ENCODE data around the gene GUCA2B.

The GUCA2B gene

GRCh38 chr1:42130061-42130660, 23.0 kb upstream of the GUCA2B start:
- no peak overlapping the region for H2BK120ac ChIP-seq (ENCODE audit: low read depth, low read length)
- no peak overlapping the region for H3K18ac ChIP-seq (ENCODE audit: low read length)
- H3K27me3 ChIP-seq (ENCODE audit: insufficient read depth, low read length, poor library complexity) = no peaks in the 10 kb centered on the region
- no peak overlapping the region for H3K27ac ChIP-seq (ENCODE audit: low read depth, low read length)
- no peak overlapping the region for H3K23ac ChIP-seq (ENCODE audit: low read length)
- no peak overlapping the region for H3K4ac ChIP-seq (ENCODE audit: low read depth, low read length)
- no peak overlapping the region for H2BK15ac ChIP-seq (replicated peaks; ENCODE audit: low read depth)
- H3K9ac ChIP-seq (ENCODE audit: low read length) = no peak overlapping the region
- no peaks in the 10 kb centered on the region for H3K79me1 ChIP-seq (ENCODE audit: low read length)
- DNase-seq = no peak
- no peak overlapping the region for H3K56ac ChIP-seq (ENCODE audit: low read length)
- no peaks in the 10 kb centered on the region for H3K4me1 ChIP-seq (ENCODE audit: control insufficient read depth, low read depth, low read length)
- no peaks in the 10 kb centered on the region for H3K36me3 ChIP-seq (ENCODE audit: control insufficient read depth, insufficient read depth, low read length)
- H3K4me2 ChIP-seq (ENCODE audit: low read length) = no peak overlapping the region
- no CpG with 5 or more reads among the region's 5 CpGs for WGBS (ENCODE audit: extremely low coverage, insufficient coverage, low lambda C conversion rate)
- H2AK5ac ChIP-seq (ENCODE audit: low read length) = no peak overlapping the region
- no peak overlapping the region for H4K5ac ChIP-seq (ENCODE audit: low read length)
- no peak overlapping the region for H4K8ac ChIP-seq (ENCODE audit: low read depth, low read length)
- no peak overlapping the region for H3K4me3 ChIP-seq (ENCODE audit: low read length)
- H2BK5ac ChIP-seq (ENCODE audit: low read length) = no peak overlapping the region
- H3K79me2 ChIP-seq (ENCODE audit: control insufficient read depth, insufficient read depth, low read length) = no peaks in the 10 kb centered on the region

GRCh38 chr1:42133390-42133789, 19.8 kb upstream of the GUCA2B start:
- Histone ChIP-seq H3K36me3 (ENCODE audit: control insufficient read depth, insufficient read depth, low read length) (no peaks in the 10 kb centered on the region), H3K23ac (ENCODE audit: low read length) (no peak overlapping the region), H2AK5ac (ENCODE audit: low read length) (no peak overlapping the region), H3K27ac (ENCODE audit: low read depth, low read length) (no peak overlapping the region), H4K8ac (ENCODE audit: low read depth, low read length) (no peak overlapping the region), H3K4me1 (ENCODE audit: control insufficient read depth, low read depth, low read length) (no peaks in the 10 kb centered on the region), H3K9ac (ENCODE audit: low read length) (no peak overlapping the region), H2BK15ac (replicated peaks; ENCODE audit: low read depth) (no peak overlapping the region), H3K79me2 (ENCODE audit: control insufficient read depth, insufficient read depth, low read length) (no peaks in the 10 kb centered on the region), H2BK5ac (ENCODE audit: low read length) (no peak overlapping the region), H4K5ac (ENCODE audit: low read length) (no peak overlapping the region), H3K27me3 (ENCODE audit: insufficient read depth, low read length, poor library complexity) (no peaks in the 10 kb centered on the region), H3K18ac (ENCODE audit: low read length) (no peak overlapping the region), H3K79me1 (ENCODE audit: low read length) (no peaks in the 10 kb centered on the region), H2BK120ac (ENCODE audit: low read depth, low read length) (no peak overlapping the region), H3K4ac (ENCODE audit: low read depth, low read length) (no peak overlapping the region), H3K4me3 (ENCODE audit: low read length) (no peak overlapping the region), H3K56ac (ENCODE audit: low read length) (no peak overlapping the region), H3K4me2 (ENCODE audit: low read length) (no peak overlapping the region)
- WGBS (ENCODE audit: extremely low coverage, insufficient coverage, low lambda C conversion rate) = no CpG with 5 or more reads among the region's 5 CpGs
- DNase-seq = no peak

- Histone ChIP-seq H3K18ac (ENCODE audit: low read length) (no peak overlapping the region), H2BK15ac (replicated peaks; ENCODE audit: low read depth) (no peak overlapping the region), H3K23ac (ENCODE audit: low read length) (no peak overlapping the region), H3K4ac (ENCODE audit: low read depth, low read length) (no peak overlapping the region), H3K4me1 (ENCODE audit: control insufficient read depth, low read depth, low read length) (no peaks in the 10 kb centered on the region), H4K5ac (ENCODE audit: low read length) (no peak overlapping the region), H4K8ac (ENCODE audit: low read depth, low read length) (no peak overlapping the region), H3K79me1 (ENCODE audit: low read length) (no peaks in the 10 kb centered on the region), H3K4me3 (ENCODE audit: low read length) (no peak overlapping the region), H2BK120ac (ENCODE audit: low read depth, low read length) (no peak overlapping the region), H2BK5ac (ENCODE audit: low read length) (no peak overlapping the region), H3K27ac (ENCODE audit: low read depth, low read length) (no peak overlapping the region), H3K36me3 (ENCODE audit: control insufficient read depth, insufficient read depth, low read length) (no peaks in the 10 kb centered on the region), H3K9ac (ENCODE audit: low read length) (no peak overlapping the region), H3K56ac (ENCODE audit: low read length) (no peak overlapping the region), H3K79me2 (ENCODE audit: control insufficient read depth, insufficient read depth, low read length) (no peaks in the 10 kb centered on the region), H3K27me3 (ENCODE audit: insufficient read depth, low read length, poor library complexity) (no peaks in the 10 kb centered on the region), H2AK5ac (ENCODE audit: low read length) (no peak overlapping the region), H3K4me2 (ENCODE audit: low read length) (no peak overlapping the region)
- DNase-seq = no peak
- no CpG with 5 or more reads among the region's 10 CpGs for WGBS (ENCODE audit: extremely low coverage, insufficient coverage, low lambda C conversion rate)
These were observed 19.2 kb upstream of the GUCA2B start for GRCh38 chr1:42133809-42134526.

GRCh38 chr1:42135426-42135825, 17.8 kb upstream of the GUCA2B start:
- Histone ChIP-seq H3K79me1 (ENCODE audit: low read length) (no peaks in the 10 kb centered on the region), H3K4me2 (ENCODE audit: low read length) (no peak overlapping the region), H3K4ac (ENCODE audit: low read depth, low read length) (no peak overlapping the region), H2BK5ac (ENCODE audit: low read length) (no peak overlapping the region), H4K8ac (ENCODE audit: low read depth, low read length) (no peak overlapping the region), H4K5ac (ENCODE audit: low read length) (no peak overlapping the region), H3K27me3 (ENCODE audit: insufficient read depth, low read length, poor library complexity) (no peaks in the 10 kb centered on the region), H2AK5ac (ENCODE audit: low read length) (no peak overlapping the region), H3K4me1 (ENCODE audit: control insufficient read depth, low read depth, low read length) (no peaks in the 10 kb centered on the region), H3K18ac (ENCODE audit: low read length) (no peak overlapping the region), H3K4me3 (ENCODE audit: low read length) (no peak overlapping the region), H3K27ac (ENCODE audit: low read depth, low read length) (no peak overlapping the region), H2BK15ac (replicated peaks; ENCODE audit: low read depth) (no peak overlapping the region), H3K23ac (ENCODE audit: low read length) (no peak overlapping the region), H3K36me3 (ENCODE audit: control insufficient read depth, insufficient read depth, low read length) (no peaks in the 10 kb centered on the region), H3K9ac (ENCODE audit: low read length) (no peak overlapping the region), H3K56ac (ENCODE audit: low read length) (no peak overlapping the region), H2BK120ac (ENCODE audit: low read depth, low read length) (no peak overlapping the region), H3K79me2 (ENCODE audit: control insufficient read depth, insufficient read depth, low read length) (no peaks in the 10 kb centered on the region)
- no CpG with 5 or more reads among the region's 3 CpGs for WGBS (ENCODE audit: extremely low coverage, insufficient coverage, low lambda C conversion rate)
- DNase-seq = no peak

- no peaks in the 10 kb centered on the region for H3K4me1 ChIP-seq (ENCODE audit: control insufficient read depth, low read depth, low read length)
- no peaks in the 10 kb centered on the region for H3K79me1 ChIP-seq (ENCODE audit: low read length)
- H4K8ac ChIP-seq (ENCODE audit: low read depth, low read length) = no peak overlapping the region
- H2AK5ac ChIP-seq (ENCODE audit: low read length) = no peak overlapping the region
- no peak overlapping the region for H3K4me2 ChIP-seq (ENCODE audit: low read length)
- no peaks in the 10 kb centered on the region for H3K27me3 ChIP-seq (ENCODE audit: insufficient read depth, low read length, poor library complexity)
- no peak overlapping the region for H3K4me3 ChIP-seq (ENCODE audit: low read length)
- DNase-seq = no peak
- H3K56ac ChIP-seq (ENCODE audit: low read length) = no peak overlapping the region
- H2BK15ac ChIP-seq (replicated peaks; ENCODE audit: low read depth) = no peak overlapping the region
- H3K23ac ChIP-seq (ENCODE audit: low read length) = no peak overlapping the region
- H2BK5ac ChIP-seq (ENCODE audit: low read length) = no peak overlapping the region
- H3K79me2 ChIP-seq (ENCODE audit: control insufficient read depth, insufficient read depth, low read length) = no peaks in the 10 kb centered on the region
- H3K27ac ChIP-seq (ENCODE audit: low read depth, low read length) = no peak overlapping the region
- H3K4ac ChIP-seq (ENCODE audit: low read depth, low read length) = no peak overlapping the region
- H2BK120ac ChIP-seq (ENCODE audit: low read depth, low read length) = no peak overlapping the region
- H4K5ac ChIP-seq (ENCODE audit: low read length) = no peak overlapping the region
- no peak overlapping the region for H3K18ac ChIP-seq (ENCODE audit: low read length)
- H3K36me3 ChIP-seq (ENCODE audit: control insufficient read depth, insufficient read depth, low read length) = no peaks in the 10 kb centered on the region
- no peak overlapping the region for H3K9ac ChIP-seq (ENCODE audit: low read length)
These were observed 16.7 kb upstream of the GUCA2B start for GRCh38 chr1:42136466-42136865.

- H3K79me1 ChIP-seq (ENCODE audit: low read length) = no peaks in the 10 kb centered on the region
- H4K5ac ChIP-seq (ENCODE audit: low read length) = no peak overlapping the region
- H3K36me3 ChIP-seq (ENCODE audit: control insufficient read depth, insufficient read depth, low read length) = no peaks in the 10 kb centered on the region
- no peak overlapping the region for H4K8ac ChIP-seq (ENCODE audit: low read depth, low read length)
- no peak for DNase-seq
- no peak overlapping the region for H2BK120ac ChIP-seq (ENCODE audit: low read depth, low read length)
- no CpG with 5 or more reads among the region's 10 CpGs for WGBS (ENCODE audit: extremely low coverage, insufficient coverage, low lambda C conversion rate)
- no peak overlapping the region for H3K56ac ChIP-seq (ENCODE audit: low read length)
- no peak overlapping the region for H3K27ac ChIP-seq (ENCODE audit: low read depth, low read length)
- no peaks in the 10 kb centered on the region for H3K79me2 ChIP-seq (ENCODE audit: control insufficient read depth, insufficient read depth, low read length)
- H3K4me3 ChIP-seq (ENCODE audit: low read length) = no peak overlapping the region
- H3K18ac ChIP-seq (ENCODE audit: low read length) = no peak overlapping the region
- H3K4me2 ChIP-seq (ENCODE audit: low read length) = no peak overlapping the region
- no peak overlapping the region for H2AK5ac ChIP-seq (ENCODE audit: low read length)
- H3K4me1 ChIP-seq (ENCODE audit: control insufficient read depth, low read depth, low read length) = no peaks in the 10 kb centered on the region
- no peak overlapping the region for H3K4ac ChIP-seq (ENCODE audit: low read depth, low read length)
- no peak overlapping the region for H2BK15ac ChIP-seq (replicated peaks; ENCODE audit: low read depth)
- H3K9ac ChIP-seq (ENCODE audit: low read length) = no peak overlapping the region
- H3K23ac ChIP-seq (ENCODE audit: low read length) = no peak overlapping the region
- no peak overlapping the region for H2BK5ac ChIP-seq (ENCODE audit: low read length)
- H3K27me3 ChIP-seq (ENCODE audit: insufficient read depth, low read length, poor library complexity) = no peaks in the 10 kb centered on the region
These were observed 15.4 kb upstream of the GUCA2B start for GRCh38 chr1:42137766-42138165.

Measured in mesendoderm (in vitro differentiated cells).